HG03097 (cell line): Measurements from ENCODE around the gene RGR.
A peak's percentile ranks its signal among the peaks of the same experiment; 100 is the strongest.

Experiments
- ATAC-seq: cut with Tn5 transposase; IDR thresholded peaks from one replicate; pipeline ENCODE4 v1.9.1; 2021; ENCODE audit not compliant: unreplicated experiment, low FRiP score

The RGR gene, protein sequence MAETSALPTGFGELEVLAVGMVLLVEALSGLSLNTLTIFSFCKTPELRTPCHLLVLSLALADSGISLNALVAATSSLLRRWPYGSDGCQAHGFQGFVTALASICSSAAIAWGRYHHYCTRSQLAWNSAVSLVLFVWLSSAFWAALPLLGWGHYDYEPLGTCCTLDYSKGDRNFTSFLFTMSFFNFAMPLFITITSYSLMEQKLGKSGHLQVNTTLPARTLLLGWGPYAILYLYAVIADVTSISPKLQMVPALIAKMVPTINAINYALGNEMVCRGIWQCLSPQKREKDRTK

DNA sequence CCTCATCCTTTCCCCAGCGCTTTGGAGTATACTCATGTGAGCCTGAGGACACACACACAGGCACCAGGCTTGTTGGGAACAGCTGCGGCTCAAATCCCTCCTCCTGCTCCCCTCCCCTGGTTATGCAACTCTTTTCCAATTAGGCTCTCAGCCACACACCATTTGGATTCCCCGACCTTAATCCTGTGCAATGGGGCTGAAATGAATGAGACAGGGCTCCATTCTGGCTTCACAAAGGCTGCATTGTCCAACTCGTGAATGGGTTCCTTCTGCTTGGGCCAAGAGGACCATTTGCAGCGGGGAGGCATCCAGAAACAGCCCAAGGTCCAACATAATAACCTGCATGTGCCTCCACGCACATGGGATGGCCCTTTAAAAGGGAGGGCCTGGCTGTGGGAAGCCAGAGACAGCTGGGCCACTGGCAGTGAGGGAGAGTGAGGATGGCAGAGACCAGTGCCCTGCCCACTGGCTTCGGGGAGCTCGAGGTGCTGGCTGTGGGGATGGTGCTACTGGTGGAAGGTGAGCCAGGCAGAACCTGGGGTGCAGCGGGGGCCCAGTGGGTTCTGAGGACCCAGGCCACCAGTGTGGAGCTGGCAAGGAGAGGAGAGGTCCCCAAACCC lies at the start of gene RGR:
Gene RGR (plus strand): TSS at position 403 of the 620 bp plus-strand sequence. CDS start 38 bp downstream, at position 441.
- no peak for ATAC-seq

DNA sequence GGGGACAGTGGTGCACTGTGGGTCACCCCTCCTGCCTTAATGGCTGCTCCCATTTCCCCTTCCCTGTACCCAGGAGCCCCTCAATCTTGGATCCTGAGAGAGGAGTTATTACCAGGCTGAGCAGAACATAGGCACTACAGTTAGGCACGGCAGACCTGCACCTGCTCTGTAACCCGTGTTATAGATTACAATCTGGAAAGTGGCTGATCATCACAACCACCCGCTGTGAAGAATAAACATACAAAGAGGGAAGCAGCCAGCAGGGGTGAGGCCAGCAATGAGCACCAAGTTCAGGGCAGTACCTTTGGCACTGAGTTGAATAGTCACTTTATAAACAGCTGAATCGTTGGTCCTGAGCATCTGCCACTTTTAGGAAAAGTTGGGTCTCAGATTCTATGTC lies 48.8 kb upstream of the RGR start:
- ATAC-seq = no peak

DNA sequence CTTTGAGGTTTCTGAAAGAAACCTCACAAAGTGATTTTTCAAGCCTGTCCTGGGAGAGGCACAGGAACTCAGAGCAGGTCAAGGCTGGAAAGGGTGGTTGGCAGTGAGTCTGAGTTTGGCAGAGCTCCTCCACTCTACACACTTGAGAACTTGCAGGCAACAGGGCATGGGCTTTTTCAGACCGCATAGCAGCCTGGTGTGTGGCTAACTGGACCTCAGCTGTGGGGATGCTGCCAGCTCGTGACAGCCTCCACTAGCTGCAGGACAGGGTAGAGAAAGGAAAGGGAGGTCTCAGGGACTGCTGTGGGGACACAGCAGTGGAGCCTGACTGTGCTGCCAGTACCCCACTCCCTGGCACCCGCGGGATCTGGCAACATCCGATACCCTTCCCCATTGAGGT lies 47.9 kb upstream of the RGR start:
- ATAC-seq = no peak

DNA sequence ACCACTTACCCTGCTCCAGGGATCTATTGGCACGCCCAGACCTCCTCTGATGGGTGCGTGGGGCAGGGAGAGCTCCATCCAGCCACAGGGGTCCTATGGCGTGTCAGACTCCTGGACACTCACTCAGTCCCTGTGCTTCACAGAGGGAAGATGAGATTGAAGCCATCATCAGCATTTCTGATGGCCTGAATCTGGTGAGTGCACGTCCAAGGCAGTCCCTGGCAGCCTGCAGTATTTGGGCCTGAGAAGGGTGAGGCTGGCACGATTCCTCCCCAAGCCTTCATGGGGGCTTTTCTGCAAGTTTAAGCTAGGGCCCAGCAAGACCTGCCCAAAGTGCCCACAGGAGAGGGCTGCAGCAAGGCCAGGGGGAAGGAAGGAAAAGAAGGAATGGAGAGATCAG lies 47.2 kb upstream of the RGR start:
- no peak for ATAC-seq

DNA sequence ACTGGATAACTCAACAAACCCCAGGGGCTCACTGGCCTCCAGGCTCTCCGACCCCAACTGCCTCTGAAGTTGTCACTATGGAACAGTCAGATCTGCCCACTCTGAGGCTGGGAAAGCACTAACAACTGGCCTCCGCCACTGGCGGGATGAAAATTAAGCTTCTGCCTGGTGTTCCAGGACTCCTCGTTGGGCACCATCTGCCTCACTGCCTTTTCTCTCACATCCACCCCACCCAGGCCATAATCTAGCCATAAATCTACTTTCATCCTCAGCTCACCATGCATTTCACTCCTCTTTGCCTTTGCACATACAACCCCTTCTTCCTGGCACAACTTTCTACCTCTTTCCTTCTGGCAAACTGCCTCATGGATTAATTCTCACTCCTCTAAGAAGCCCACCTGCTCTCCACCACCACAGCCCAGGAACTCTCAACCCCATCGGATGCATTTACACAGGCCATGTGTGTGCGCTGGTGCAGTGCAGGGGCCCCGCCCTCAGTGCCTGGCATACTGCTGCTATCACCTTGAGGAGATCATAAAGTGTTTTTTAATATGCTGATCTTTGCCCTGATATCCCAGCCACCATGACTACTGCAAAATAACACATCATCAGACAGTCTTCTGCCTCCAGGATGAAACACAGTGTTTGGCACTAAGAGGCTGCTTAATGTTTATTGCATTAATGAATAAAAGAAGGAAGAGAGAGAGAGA lies 46.5 kb upstream of the RGR start:
- no peak for ATAC-seq

DNA sequence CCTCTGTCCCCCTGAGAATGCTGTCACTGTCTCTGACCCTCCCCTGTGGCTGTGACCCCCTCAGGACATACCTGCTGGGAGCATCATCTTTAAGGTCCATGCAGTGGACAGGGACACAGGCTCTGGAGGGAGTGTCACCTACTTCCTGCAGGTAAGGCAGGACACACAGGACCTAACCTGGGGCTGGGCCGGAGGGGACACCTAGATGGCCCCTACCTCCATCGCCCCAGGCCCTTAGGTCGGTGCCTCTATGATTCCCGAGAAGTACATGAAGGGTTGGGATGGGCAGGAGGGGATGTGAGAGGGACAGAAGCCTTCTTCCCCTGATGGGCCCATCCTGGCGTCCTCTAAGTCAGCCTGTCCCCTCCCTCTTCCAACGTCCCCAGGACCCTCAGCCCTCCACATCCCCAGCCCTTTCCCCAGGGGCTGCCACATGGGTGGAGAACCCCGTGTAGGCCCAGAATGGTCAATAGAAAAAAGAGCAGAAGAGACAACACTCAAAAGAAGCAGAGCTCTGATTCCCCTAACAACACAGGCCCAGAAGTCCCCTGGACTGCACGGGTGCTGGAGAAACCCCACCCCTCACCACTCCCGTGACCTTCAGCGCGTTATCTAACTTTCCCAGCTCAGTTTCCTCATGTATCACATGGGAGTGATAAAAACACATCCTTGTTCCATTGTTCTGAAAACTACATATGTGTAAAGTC lies 44.2 kb upstream of the RGR start:
- ATAC-seq = no peak

DNA sequence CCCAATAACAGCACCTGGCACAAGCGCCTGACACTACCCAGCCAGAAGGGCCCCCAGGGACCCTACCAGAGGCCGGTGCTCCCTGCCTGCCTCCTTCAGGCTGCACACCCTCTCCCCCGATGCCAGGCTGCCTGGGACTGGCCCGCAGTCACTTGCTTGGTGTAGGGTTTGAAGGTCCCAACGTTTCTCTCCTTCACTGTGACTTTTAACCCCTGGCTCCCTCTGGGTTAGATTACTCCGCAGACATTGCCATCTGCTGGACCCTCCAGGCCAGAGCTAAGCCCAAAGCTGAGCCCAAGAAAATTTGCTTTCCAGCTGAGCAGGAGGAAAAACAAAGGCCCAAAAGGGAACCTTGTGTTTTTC lies 43.6 kb upstream of the RGR start:
- no peak for ATAC-seq

DNA sequence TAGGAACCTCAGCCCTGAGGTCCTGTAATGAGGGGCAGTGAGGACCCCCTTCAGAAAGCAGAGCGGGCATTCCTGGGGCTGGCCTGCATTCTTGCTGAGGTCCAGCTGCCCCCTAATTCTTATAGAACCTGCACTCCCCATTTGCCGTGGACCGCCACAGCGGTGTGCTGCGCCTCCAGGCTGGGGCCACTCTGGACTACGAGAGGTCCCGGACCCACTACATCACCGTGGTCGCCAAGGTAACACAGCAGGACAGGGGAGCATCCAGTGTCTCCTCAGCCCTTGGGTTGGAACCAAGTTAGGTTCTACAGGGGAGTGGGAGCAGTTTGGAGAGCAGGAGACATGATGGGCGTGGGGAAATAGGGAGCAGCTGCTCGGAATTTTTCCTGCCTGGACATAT lies 43.2 kb upstream of the RGR start:
- no peak for ATAC-seq

DNA sequence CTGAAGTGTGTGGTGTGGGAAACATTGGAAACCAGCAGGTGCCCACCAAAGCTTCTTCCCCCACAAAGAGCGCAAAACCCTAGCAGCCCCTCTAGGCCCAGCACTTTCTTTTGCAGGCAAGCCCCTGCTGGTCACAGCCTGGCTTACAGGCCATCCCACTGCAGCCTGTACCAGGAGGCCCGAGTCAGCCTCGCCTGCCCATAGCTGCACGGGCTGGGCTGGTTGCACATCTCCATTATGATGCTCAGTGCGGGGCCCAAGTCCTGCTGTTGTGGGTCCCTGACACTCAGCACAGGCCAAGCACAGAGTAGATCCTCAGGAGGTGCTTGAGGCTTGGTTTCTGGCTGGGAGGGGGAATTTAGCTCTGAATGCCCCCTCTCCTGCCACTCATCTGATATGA lies 42.5 kb upstream of the RGR start:
- ATAC-seq = no peak

DNA sequence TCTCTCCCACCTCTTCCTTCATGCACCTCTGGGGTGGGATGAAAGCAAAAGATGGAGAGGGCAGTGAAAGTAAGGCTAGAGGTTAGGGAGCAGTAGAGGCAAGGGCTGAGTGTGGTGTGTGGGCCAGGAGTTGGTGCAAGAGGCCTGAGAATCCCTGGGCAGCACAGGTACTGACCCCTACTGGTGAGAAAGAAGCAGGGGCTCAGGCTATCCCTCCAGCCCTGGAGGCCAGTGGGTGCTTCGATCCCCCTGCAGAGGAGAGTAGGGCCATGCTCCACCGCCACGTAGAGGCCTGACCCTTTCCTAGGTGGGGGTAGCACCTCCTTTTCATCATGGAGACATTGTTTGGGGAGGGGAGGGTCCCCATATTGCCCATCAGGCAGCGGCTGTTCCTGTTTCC lies 40.7 kb upstream of the RGR start:
- no peak for ATAC-seq

DNA sequence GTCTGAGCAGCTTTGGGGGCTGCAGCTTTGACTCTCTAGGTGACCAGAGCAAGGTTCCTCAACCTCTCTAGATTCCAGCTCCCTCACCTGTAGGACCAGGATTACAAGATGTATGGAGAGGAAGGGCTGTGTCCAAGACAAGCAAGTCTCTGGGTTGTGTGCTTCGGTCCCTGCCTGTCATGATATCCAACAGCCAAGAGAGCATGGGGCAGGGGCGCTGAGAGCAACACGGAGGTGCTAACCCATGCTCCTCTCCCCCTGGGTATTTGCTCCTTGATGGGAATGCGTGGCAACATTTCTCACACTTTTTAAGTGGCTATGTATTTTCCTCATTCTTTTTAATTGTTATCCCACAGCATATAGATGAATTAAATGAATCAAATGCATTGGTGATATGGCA lies 40.2 kb upstream of the RGR start:
- no peak for ATAC-seq

DNA sequence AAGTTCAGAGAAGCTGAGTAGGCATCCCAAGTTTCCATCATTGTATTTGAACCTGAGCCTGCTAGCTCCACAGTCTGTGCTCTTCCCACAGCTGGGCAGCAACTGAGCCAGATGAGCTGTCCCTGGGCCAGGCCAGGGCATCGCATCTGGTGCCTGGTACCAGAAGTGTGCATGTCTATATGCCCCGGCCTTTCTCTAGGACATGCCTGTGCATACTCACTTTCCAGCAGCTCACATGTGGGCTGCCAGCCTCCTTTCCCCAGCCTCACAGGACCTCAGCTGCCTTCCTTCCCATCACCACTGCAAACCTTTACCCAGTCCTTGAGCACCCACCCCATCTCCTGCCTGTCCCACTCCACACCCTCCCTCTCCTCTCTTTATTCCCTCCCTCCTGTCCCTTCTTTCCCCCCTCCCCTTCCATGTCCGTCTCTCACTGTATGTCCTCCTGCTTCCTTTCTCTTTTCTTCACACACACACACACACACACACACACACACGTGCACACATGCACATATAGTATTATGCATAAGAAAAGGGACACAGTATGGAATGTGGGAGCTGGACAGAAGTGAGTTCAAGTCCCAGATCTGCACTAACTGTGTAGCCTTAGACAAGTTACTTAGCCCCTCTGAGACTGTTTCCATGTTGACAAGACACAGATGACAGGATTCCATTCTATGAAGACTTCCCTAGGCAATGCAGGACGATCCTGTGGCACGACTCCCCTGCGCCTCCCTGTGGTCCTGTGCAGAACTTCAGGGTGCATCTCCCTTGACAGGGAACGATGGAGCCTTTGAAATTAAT lies 39.6 kb upstream of the RGR start:
- ATAC-seq = peak; percentile 79

DNA sequence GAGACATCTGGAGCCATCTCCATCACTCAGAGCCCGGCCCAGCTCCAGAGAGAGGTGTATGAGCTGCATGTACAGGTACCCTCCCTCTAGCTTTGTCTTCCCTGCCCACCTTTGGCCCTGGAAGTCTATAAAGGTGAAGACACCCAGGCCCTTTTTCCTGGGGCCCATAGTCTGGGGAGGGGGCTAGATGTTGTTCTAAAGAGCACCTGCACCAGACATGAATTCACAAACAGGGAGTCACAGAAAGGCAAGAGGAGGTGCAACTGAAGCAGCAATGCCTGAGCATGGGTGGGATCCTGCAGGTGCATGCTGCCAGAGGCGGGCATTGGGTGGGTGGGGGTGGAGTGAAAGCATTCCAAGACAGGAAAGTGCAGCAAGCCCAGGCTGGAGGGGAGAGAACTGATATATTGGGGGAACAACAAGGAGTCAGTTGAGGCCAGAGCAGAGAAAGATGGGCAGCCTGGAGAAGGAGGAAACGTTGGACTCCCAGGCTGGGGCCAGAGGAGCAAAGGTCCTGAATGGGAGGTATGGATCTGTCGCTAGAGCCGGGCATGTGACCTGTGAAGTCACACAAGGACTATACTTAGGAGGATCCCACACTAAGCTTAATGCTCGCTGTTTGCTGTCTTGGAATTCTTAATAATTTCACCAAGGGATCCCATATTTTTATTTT lies 38.9 kb upstream of the RGR start:
- no peak for ATAC-seq

DNA sequence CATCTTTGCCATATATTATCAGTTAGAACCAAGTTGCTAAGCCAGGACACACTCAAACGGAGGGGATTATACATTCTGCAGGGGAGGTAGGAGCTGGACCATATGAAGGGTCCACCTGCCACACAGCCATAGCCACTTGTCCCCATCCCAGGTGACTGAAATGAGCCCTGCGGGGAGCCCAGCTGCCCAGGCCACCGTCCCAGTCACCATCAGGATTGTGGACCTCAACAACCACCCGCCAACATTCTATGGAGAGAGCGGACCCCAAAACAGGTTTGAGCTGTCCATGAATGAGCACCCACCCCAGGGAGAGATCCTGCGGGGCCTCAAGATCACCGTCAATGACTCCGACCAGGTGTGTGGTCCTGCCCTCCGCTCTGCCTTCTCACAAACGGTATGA lies 36.8 kb upstream of the RGR start:
- no peak for ATAC-seq

DNA sequence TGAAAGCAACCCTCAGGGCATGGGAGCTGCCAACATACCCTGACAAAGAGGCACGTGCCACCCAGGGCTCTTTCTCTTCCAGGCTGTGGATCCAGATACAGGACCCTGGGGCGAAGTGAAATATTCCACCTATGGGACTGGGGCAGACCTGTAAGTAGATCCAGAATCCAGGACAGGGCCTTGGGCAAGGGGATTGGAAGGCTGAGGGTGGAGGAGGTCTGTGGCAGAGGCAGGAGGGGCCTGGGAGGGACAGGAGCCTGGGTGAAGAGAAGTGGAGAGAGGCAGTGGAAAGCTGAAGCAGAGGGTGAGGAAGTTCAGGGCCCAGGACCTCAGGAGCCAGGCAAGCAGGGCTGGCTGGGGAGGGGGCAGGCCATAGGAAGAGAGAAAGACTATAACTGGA lies 33.3 kb upstream of the RGR start:
- ATAC-seq = no peak

DNA sequence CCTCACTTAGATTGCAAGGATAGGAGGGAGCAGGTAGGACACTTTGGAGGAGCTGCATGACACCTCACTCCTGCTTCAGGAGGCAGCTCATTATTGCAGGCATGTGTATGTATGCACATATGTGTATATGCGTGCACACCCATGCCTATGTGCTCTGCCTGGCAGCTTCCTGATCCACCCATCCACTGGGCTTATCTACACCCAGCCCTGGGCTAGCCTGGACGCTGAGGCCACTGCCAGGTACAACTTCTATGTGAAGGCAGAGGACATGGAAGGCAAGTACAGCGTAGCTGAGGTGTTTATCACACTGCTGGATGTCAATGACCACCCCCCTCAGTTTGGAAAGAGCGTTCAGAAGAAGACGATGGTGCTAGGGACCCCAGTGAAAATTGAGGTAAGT lies 32.8 kb upstream of the RGR start:
- ATAC-seq = no peak

DNA sequence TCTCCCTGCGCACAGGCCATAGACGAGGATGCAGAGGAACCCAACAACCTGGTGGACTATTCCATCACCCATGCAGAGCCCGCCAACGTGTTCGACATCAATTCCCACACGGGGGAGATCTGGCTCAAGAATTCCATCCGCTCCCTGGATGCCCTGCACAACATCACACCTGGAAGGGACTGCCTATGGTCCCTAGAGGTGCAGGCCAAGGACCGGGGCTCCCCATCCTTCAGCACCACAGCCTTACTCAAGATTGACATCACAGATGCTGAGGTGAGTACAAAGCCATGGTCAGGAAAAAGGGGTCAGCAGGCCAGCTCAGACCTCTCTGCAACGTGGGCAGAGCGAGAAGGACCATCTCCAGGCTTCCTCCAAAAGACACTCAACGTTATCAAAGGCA lies 31.8 kb upstream of the RGR start:
- ATAC-seq = no peak

DNA sequence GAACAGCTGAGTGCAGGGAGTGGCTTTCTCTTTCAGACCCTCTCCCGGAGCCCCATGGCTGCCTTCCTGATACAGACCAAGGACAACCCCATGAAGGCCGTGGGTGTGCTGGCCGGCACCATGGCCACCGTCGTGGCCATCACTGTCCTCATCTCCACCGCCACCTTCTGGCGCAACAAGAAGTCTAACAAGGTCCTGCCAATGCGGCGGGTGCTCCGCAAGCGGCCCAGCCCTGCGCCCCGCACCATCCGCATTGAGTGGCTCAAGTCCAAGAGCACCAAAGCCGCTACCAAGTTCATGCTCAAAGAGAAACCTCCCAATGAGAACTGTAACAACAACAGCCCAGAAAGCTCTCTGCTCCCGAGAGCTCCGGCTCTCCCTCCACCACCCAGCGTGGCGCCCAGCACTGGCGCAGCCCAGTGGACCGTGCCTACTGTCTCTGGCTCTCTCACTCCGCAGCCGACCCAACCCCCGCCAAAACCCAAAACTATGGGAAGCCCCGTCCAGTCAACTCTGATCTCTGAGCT lies 30.7 kb upstream of the RGR start:
- ATAC-seq = no peak

DNA sequence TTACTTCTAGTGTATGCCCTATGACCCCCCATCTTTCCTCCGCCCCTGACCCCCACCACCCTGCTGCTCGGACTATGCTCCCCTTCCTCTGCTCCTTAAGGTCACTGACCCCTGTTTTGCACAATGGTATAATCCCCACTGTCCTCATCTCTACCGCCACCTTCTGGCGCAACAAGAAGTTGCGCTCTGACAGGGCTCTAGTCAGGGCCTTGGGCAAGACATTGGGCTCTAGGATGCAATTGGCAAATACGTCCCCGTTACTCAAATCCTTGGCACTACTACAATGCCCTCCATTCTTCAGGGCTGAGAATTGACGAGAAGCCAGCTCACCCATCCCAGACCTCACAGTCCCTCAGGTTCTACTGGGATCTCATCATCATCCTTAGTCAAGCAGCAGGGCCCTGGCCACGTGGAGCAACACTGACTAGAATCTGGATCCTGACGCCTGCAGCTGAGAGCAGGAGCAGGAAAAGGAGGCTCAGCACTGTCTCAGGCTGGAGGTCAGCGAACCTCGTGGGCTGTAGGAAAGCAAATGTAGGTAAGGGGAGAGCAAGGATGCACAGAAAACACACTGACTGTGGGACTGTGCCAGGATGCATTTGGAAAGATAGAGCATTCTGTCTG lies 30.1 kb upstream of the RGR start:
- peak; percentile 84 for ATAC-seq
